Measurements from ENCODE around the gene NEDD4L.

DNA sequence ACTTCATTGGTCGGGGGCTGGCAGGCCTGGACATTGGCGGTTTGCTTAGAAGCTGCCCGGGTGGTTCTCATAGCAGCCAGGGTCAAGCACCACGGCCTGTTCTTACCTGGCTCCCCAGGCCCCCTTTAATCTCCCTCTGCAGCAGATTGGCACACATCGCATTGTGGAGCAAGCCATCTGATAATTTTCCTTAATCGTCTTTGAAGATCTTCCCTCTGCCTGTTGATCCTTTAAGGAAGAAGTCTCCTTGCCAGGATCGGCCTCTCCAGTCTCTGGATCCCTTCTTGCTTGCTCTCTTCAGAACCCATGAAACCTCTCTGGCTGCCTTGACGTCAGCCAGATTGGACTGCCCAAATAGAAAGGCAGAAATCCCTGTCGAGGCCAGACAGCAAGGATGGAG is 75.8 kb downstream of the NEDD4L start:
- TF ChIP-seq, protein P1, sequence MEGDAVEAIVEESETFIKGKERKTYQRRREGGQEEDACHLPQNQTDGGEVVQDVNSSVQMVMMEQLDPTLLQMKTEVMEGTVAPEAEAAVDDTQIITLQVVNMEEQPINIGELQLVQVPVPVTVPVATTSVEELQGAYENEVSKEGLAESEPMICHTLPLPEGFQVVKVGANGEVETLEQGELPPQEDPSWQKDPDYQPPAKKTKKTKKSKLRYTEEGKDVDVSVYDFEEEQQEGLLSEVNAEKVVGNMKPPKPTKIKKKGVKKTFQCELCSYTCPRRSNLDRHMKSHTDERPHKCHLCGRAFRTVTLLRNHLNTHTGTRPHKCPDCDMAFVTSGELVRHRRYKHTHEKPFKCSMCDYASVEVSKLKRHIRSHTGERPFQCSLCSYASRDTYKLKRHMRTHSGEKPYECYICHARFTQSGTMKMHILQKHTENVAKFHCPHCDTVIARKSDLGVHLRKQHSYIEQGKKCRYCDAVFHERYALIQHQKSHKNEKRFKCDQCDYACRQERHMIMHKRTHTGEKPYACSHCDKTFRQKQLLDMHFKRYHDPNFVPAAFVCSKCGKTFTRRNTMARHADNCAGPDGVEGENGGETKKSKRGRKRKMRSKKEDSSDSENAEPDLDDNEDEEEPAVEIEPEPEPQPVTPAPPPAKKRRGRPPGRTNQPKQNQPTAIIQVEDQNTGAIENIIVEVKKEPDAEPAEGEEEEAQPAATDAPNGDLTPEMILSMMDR (IDR thresholded peaks at IDR 0.05; ENCODE audit: low read depth, low read length, missing input control), result no peak
- TF ChIP-seq, protein P2, sequence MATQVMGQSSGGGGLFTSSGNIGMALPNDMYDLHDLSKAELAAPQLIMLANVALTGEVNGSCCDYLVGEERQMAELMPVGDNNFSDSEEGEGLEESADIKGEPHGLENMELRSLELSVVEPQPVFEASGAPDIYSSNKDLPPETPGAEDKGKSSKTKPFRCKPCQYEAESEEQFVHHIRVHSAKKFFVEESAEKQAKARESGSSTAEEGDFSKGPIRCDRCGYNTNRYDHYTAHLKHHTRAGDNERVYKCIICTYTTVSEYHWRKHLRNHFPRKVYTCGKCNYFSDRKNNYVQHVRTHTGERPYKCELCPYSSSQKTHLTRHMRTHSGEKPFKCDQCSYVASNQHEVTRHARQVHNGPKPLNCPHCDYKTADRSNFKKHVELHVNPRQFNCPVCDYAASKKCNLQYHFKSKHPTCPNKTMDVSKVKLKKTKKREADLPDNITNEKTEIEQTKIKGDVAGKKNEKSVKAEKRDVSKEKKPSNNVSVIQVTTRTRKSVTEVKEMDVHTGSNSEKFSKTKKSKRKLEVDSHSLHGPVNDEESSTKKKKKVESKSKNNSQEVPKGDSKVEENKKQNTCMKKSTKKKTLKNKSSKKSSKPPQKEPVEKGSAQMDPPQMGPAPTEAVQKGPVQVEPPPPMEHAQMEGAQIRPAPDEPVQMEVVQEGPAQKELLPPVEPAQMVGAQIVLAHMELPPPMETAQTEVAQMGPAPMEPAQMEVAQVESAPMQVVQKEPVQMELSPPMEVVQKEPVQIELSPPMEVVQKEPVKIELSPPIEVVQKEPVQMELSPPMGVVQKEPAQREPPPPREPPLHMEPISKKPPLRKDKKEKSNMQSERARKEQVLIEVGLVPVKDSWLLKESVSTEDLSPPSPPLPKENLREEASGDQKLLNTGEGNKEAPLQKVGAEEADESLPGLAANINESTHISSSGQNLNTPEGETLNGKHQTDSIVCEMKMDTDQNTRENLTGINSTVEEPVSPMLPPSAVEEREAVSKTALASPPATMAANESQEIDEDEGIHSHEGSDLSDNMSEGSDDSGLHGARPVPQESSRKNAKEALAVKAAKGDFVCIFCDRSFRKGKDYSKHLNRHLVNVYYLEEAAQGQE (IDR thresholded peaks at IDR 0.05), result no peak
- TF ChIP-seq GABPA (IDR thresholded peaks at IDR 0.05 in 1 of 2, conservative IDR thresholded peaks at IDR 0.05 in 1 of 2) (no peak), TAF1 (conservative IDR thresholded peaks at IDR 0.05) (no peak), EGR1 (IDR thresholded peaks at IDR 0.05; ENCODE audit: low read depth in 2 of 2) (no peak)

All from liver (tissue), 3 donors.